Activated CD8-positive, alpha-beta memory T cell treated with anti-CD3 and anti-CD28 coated beads, Interleukin-2, amount 50 U/mL, for 1 hour (primary cell): ENCODE results near the gene MYH1.
"Not testable (repeated sequence)": the region's sequence is repeated elsewhere in the genome, so short reads cannot be mapped to it uniquely, and the experiment has no call there.

Experiments
- DNase-seq: peaks from one replicate; pipeline ENCODE4 v3.0.0-alpha.2; 2020; ENCODE audit errors: extremely low read depth

Gene MYH1

DNA sequence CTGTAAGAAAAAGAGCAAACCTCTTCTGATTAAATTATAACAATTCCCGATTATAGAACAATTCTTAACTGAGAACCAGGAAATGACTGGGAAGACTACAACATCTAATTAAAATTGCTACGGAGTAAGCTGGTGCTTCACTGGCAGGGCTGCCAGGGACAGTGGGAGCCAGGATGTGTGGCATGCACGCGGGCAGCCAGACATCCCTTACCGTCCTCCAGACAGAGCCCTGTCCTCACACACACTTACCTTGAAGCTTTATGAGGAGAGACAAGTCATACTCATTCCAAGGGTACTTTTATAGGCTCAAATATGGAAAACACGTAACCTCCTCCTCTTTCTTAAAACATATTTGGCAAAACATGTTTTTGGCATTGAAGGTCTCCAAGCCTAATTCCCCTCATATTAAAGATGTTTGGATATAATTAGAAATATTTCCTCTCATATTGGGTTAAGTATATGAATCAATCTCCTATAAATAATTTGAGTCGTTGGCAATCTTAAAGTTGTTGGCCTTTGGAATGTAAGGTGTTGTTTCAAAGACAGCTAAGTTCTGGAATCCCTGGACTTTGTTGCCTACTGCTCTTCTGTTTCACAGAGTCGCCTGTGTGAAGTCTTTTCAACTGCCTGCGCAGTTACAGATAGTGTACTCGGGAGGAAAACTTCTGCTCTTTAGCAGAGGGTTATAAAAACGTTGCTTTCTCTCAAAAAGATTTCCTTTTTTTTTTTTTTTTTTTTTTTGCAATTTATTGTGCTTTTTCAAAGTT lies at the start of gene MYH1:
MYH1 (minus strand) TSS at position 272 of the 767 bp plus-strand sequence. CDS start 1,900 bp downstream, outside the sequence.
- DNase-seq: no peak

DNA sequence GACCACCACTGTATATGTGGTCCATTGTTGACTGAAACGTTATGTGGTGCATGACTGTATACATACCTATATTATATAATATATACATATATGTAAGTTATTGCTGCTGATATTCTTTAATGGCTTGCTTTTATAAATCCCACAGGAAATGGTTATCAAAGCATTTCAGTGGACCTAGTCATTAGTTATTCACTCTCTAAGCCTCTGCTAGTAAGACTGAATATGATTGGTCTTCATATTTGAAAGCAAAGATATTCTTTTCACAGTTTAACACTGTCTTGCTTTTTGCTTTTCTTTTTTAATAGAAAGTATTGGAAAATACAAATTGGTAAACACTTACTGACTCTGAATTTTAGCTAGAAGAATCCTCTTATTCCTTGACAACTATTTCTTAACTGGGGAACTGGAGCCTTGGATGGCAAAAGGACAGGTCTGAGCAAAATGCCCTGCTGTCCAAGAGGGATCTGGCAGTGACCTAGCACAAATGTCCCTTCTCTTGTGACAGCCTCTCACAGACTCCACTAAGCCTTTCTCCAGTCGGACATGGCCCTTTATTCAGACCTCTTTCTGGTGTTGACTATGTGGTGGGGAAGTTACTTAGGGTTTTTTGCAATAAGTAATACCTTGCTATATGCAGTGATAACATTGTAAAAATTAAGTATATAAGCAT lies 45.8 kb upstream of the MYH1 start:
- no peak for DNase-seq

GRCh38 chr17:10558049-10558448 lies 39.7 kb upstream of the MYH1 start:
- DNase-seq: no peak

DNA sequence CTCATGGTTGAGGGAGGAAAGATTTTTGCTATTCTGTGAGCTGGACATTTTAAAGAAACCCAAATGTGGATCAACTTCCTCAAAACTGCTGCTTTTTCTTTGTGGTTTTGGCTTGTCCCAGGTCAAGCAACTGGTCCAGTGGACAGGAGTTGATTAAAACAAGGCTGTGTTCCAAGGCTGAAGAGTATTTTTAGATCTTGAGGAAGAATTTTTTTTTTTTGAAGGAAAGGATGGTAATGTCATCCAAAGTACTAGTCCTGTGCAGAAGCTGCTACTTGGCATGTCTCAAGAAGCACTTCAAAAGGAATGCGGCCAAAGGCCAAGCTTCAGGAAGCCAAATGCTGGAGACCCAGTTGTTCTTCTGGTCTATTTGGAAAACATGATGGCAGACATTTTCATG lies 39.1 kb upstream of the MYH1 start:
- no peak for DNase-seq

DNA sequence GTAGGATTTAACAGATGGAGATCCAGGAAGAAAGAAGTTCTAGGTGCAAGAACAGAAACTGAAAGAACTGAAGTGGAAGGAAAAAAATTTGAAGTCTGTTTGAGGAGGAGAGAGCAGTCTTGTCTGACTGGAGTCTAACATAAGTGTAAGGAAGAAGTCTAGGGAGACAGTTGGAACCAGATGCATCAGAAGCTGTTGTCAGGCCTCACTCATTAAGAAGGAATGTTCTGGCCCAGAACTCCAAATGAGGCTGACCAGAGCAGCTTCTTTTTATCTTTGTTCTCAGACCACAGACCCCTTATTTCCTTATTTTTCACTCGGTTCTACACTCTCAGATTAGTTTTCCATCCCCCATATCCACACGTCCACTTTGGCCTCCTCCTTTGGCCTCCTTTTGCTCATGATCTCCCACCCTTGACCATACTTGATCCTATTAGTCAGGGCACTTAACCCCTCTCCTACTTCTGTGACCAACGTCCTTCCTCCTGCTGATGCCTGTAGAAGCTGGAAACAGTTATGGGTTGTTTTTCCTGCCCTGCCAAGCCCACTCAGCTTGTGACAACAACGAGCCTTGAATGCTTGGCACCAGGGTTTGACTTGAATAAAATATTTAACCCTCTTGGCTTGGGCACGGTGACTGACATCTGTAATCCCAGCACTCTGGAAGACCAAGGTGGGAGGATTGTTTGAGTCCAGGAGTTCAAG lies 38.1 kb upstream of the MYH1 start:
- no peak for DNase-seq

GRCh38 chr17:10550014-10550413 lies 31.7 kb upstream of the MYH1 start:
- DNase-seq: no peak

GRCh38 chr17:10549096-10549842 lies 30.9 kb upstream of the MYH1 start, which contains the start of gene MYH2:
Gene MYH2 (minus strand): TSS chr17:10549658. CDS start chr17:10547920, 1,738 bp downstream.
- no peak for DNase-seq

- DNase-seq: no peak
Measured at GRCh38 chr17:10547351-10547750, 29.0 kb upstream of the MYH1 start.

DNA sequence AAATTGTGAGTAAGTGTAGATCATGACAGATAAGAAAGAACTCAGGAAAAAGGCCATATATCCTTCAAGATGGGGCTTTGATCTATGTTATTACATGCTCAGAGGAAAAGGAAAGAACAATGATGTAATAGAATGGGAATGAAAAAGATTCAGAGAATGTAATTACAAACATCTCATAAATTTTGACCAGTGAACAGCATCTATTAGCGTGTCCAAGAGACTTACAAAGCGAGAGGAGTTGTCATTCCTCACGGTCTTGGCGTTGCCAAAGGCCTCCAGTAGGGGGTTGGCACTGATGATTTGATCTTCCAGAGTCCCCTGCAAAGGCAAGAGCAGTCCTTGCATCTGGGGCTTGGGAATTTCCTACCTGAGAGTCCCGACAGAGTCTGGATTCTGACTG lies 25.1 kb upstream of the MYH1 start:
- not testable (repeated sequence) for DNase-seq

DNA sequence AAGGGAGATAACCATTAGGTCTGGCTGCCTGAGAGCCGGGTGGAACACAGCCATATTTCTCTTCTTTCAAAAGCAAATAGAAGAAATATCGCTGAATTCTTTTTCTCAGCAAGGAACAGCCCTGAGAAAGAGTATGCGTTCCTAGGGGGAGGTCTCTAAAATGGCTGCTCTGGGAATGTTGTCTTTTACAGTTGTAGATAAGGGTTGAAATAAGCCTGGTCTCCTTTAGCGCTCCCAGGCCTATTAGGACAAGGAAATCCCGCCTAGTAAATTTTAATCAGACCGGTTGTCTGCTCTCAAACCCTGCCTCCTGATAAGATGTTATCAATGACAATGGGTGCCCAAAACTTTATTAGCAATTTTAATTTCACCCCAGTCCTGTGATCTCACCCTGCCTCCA lies 22.8 kb upstream of the MYH1 start:
- DNase-seq: not testable (repeated sequence)

- no peak for DNase-seq
Measured at GRCh38 chr17:10532026-10532425, 13.7 kb upstream of the MYH1 start.

- DNase-seq: no peak
Measured at GRCh38 chr17:10527419-10527818, 9.1 kb upstream of the MYH1 start.

GRCh38 chr17:10526517-10526916 lies 8.2 kb upstream of the MYH1 start:
- no peak for DNase-seq

DNA sequence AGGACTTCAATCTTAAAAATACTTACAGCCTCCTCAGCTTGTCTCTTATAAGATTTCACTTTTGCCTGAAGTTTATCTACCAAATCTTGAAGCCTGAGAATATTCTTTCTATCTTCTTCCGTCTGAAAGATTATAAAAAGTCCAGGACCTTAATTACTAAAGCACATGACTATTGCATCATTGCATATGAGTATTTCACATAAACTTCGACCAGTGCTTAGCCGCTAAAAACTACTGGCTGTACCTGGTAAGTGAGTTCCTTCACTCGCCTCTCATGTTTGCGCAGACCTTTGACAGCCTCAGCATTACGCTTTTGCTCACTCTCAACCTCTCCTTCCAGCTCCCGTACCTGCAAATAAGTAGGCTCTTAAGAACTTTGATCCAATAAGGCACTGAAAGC lies 4.7 kb upstream of the MYH1 start:
- no peak for DNase-seq

GRCh38 chr17:10521949-10522348 lies 3.6 kb upstream of the MYH1 start:
- DNase-seq: no peak

- no peak for DNase-seq
Measured at GRCh38 chr17:10516638-10517037, 1.7 kb downstream of the MYH1 start.

DNA sequence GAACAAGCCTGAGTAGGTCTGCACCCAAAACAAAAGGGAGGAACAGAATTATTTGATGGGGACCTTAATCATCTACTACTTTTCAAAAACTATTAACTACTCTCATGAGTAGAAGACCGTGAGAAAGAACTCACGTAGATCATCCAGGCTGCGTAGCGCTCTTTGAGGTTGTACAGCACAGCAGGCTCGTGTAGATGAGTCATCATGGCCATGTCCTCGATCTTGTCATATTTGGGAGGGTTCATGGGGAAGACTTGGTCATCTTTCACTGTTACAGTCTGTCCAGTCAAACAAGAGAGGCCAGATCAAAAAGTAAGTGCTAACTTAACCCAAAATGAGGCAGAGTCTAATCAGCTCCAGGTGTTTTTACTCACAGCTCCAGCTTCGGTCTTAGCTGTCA lies 2.3 kb downstream of the MYH1 start:
- no peak for DNase-seq

GRCh38 chr17:10513299-10514067 lies 4.9 kb downstream of the MYH1 start:
- no peak for DNase-seq

DNA sequence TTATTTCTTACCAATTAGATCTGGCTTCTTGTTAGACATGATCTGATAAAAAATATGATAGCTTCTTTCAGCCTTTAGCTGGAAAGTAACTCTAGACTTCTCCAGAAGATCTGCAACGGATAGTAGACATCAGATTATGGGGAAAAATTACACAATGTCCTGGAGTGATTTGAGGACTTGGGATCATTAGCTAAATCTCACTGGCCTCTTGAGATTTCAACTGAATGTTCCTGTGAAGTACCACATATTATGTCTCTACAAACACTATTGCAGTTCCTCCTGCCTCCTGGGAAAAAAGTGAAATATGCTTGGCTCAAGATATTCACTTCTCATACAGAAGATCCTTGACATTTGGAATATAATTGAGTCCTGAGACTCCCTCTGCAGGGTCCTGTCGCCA lies 5.5 kb downstream of the MYH1 start:
- no peak for DNase-seq

GRCh38 chr17:10499950-10500349 lies 18.4 kb downstream of the MYH1 start:
- DNase-seq: no peak

DNA sequence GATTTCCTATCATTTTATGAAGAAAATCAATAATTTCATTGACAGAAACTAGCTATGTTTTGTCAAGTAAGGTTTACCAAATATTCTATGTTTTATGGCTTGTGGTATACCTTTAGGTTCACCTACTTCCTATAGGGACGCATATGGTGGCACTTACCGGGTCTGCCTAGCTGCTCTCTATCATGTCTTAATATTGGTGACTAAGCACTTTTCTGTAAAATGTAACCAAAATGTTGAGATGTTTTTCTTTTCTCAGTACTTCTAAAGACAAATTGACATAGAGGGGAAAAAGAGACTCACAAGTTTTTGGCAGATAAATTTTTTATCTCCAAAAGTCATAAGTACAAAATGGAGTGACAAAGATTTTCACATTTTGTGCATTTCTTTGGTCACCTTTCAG lies 26.3 kb downstream of the MYH1 start:
- DNase-seq: no peak
